GM12872 (cell line): ENCODE data around the gene PTPRA.

Experiments used
- CTCF ChIP-seq: IDR thresholded peaks from 3 replicates; pipeline ENCODE4 v1.5.1; 2011; ENCODE audit warnings: low read depth, mild to moderate bottlenecking, low read length, moderate library complexity; ENCODE audit not compliant: insufficient read depth

The PTPRA gene

GRCh38 chr20:2902818-2903217 is 29.5 kb downstream of the PTPRA start:
- no peak for TF ChIP-seq CTCF

GRCh38 chr20:2903686-2904085 is 30.4 kb downstream of the PTPRA start:
- no peak for TF ChIP-seq CTCF

- TF ChIP-seq CTCF, result no peak
Observed at GRCh38 chr20:2907519-2907918, 34.2 kb downstream of the PTPRA start.

GRCh38 chr20:2909953-2910352 is 36.7 kb downstream of the PTPRA start:
- no peak for TF ChIP-seq CTCF

GRCh38 chr20:2911200-2911599 is 37.9 kb downstream of the PTPRA start:
- no peak for TF ChIP-seq CTCF

GRCh38 chr20:2914160-2914559 is 40.9 kb downstream of the PTPRA start:
- TF ChIP-seq CTCF, result 0 out of 3 replicates have a peak, but pooled peaks have one; percentile 35

GRCh38 chr20:2917266-2917665 is 44.0 kb downstream of the PTPRA start:
- TF ChIP-seq CTCF, result no peak
